ENCODE data around the gene PDZD2. TPM values are rescaled to one million over a fixed set of nuclear protein-coding genes. Genes with fewer than 3 reads are reported as not detected.
A peak's percentile ranks its signal among the peaks of the same experiment; 100 is the strongest.
"Not testable (repeated sequence)": the region's sequence is repeated elsewhere in the genome, so short reads cannot be mapped to it uniquely, and the experiment has no call there.

PDZD2 gene
- total RNA-seq, 2 experiments from 2014 or later = not detected

GRCh38 chr5:32004404-32004803 lies 365.5 kb downstream of the PDZD2 start:
- ATAC-seq (no peak), DNase-seq (no peak)
- ChIA-PET CTCF (interaction anchor here (1.1 kb wide), 1 partner anchor 82 kb away, joined by 3 read pairs; no protein-coding TSS in a partner anchor), POLR2A (no interaction called here)
- Mint-ChIP-seq H3K36me3 (ENCODE audit: low read depth) (no peaks in the 10 kb centered on the region), H3K27ac (no peak overlapping the region), H3K27me3 (ENCODE audit: low read depth) (no peaks in the 10 kb centered on the region), H3K9me3 (ENCODE audit: insufficient read depth) (no peaks in the 10 kb centered on the region), H3K4me1 (ENCODE audit: low read depth) (no peaks in the 10 kb centered on the region), H3K4me3 (no peak overlapping the region)

GRCh38 chr5:32008746-32009145 lies 369.8 kb downstream of the PDZD2 start:
- POLR2A ChIA-PET = no interaction called here
- Mint-ChIP-seq H3K4me3 (no peak overlapping the region), H3K9me3 (ENCODE audit: insufficient read depth) (no peaks in the 10 kb centered on the region), H3K4me1 (ENCODE audit: low read depth) (no peaks in the 10 kb centered on the region), H3K27me3 (ENCODE audit: low read depth) (no peaks in the 10 kb centered on the region), H3K36me3 (ENCODE audit: low read depth) (no peaks in the 10 kb centered on the region), H3K27ac (no peak overlapping the region)
- no peak for DNase-seq
- CTCF ChIA-PET = no interaction called here
- ATAC-seq = no peak

- POLR2A ChIA-PET = no interaction called here
- H3K4me3 Mint-ChIP-seq = no peak overlapping the region
- H3K27ac Mint-ChIP-seq = no peak overlapping the region
- CTCF ChIA-PET = no interaction called here
- peaks cover 8% of the 10 kb centered on the region for H3K4me1 Mint-ChIP-seq (ENCODE audit: low read depth)
- ATAC-seq (no peak), DNase-seq (no peak)
- H3K27me3 Mint-ChIP-seq (ENCODE audit: low read depth) = no peaks in the 10 kb centered on the region
- no peaks in the 10 kb centered on the region for H3K36me3 Mint-ChIP-seq (ENCODE audit: low read depth)
- no peaks in the 10 kb centered on the region for H3K9me3 Mint-ChIP-seq (ENCODE audit: insufficient read depth)
Measured at GRCh38 chr5:32013658-32014057, 374.7 kb downstream of the PDZD2 start.

GRCh38 chr5:32014096-32014745 lies 375.3 kb downstream of the PDZD2 start:
- no peak for ATAC-seq
- no peak for DNase-seq

GRCh38 chr5:32015262-32015661 lies 376.3 kb downstream of the PDZD2 start:
- CTCF ChIA-PET; H3K4me3 Mint-ChIP-seq; POLR2A ChIA-PET; H3K36me3 Mint-ChIP-seq (ENCODE audit: low read depth); ATAC-seq; H3K9me3 Mint-ChIP-seq (ENCODE audit: insufficient read depth); H3K4me1 Mint-ChIP-seq (ENCODE audit: low read depth); H3K27me3 Mint-ChIP-seq (ENCODE audit: low read depth); H3K27ac Mint-ChIP-seq; DNase-seq: not testable (repeated sequence)

More at GRCh38 chr5:32014096-32014745, 375.3 kb downstream of the PDZD2 start:
- Mint-ChIP-seq H3K9me3 (ENCODE audit: insufficient read depth) (no peaks in the 10 kb centered on the region), H3K27me3 (ENCODE audit: low read depth) (no peaks in the 10 kb centered on the region), H3K4me1 (ENCODE audit: low read depth) (peaks cover 8% of the 10 kb centered on the region), H3K4me3 (no peak overlapping the region), H3K27ac (no peak overlapping the region), H3K36me3 (ENCODE audit: low read depth) (no peaks in the 10 kb centered on the region)
- ChIA-PET CTCF (no interaction called here), POLR2A (no interaction called here)

- Mint-ChIP-seq H3K27me3 (ENCODE audit: low read depth) (no peaks in the 10 kb centered on the region), H3K4me3 (no peak overlapping the region), H3K9me3 (ENCODE audit: insufficient read depth) (no peaks in the 10 kb centered on the region), H3K27ac (no peak overlapping the region), H3K4me1 (ENCODE audit: low read depth) (peaks cover 11% of the 10 kb centered on the region), H3K36me3 (ENCODE audit: low read depth) (no peaks in the 10 kb centered on the region)
- ATAC-seq (peak; percentile 43), DNase-seq (no peak)
- CTCF ChIA-PET = no interaction called here
- POLR2A ChIA-PET = no interaction called here
Measured at GRCh38 chr5:32017692-32018367, 378.9 kb downstream of the PDZD2 start.

GRCh38 chr5:32018476-32019436 lies 379.8 kb downstream of the PDZD2 start:
- ATAC-seq = peak; percentile 14
- no peak for DNase-seq
- Mint-ChIP-seq H3K9me3 (ENCODE audit: insufficient read depth) (no peaks in the 10 kb centered on the region), H3K4me3 (no peak overlapping the region), H3K4me1 (ENCODE audit: low read depth) (peaks cover 11% of the 10 kb centered on the region), H3K36me3 (ENCODE audit: low read depth) (no peaks in the 10 kb centered on the region), H3K27ac (no peak overlapping the region), H3K27me3 (ENCODE audit: low read depth) (no peaks in the 10 kb centered on the region)
- CTCF ChIA-PET = no interaction called here
- POLR2A ChIA-PET = no interaction called here

- H3K27ac Mint-ChIP-seq = peak overlapping the region; percentile 62
- no peak for DNase-seq
- no peaks in the 10 kb centered on the region for H3K36me3 Mint-ChIP-seq (ENCODE audit: low read depth)
Measured at GRCh38 chr5:32020271-32020670, 381.3 kb downstream of the PDZD2 start.

GRCh38 chr5:32020946-32021345 lies 382.0 kb downstream of the PDZD2 start:
- ATAC-seq (no peak), DNase-seq (no peak)
- no peaks in the 10 kb centered on the region for H3K9me3 Mint-ChIP-seq (ENCODE audit: insufficient read depth)
- no peaks in the 10 kb centered on the region for H3K27me3 Mint-ChIP-seq (ENCODE audit: low read depth)
- no peaks in the 10 kb centered on the region for H3K36me3 Mint-ChIP-seq (ENCODE audit: low read depth)
- CTCF ChIA-PET = no interaction called here
- H3K27ac Mint-ChIP-seq = peak overlapping the region; percentile 26
- H3K4me3 Mint-ChIP-seq = peak overlapping the region; percentile 19
- peaks cover 11% of the 10 kb centered on the region for H3K4me1 Mint-ChIP-seq (ENCODE audit: low read depth)
- POLR2A ChIA-PET = no interaction called here

More at GRCh38 chr5:32020271-32020670, 381.3 kb downstream of the PDZD2 start:
- no peaks in the 10 kb centered on the region for H3K27me3 Mint-ChIP-seq (ENCODE audit: low read depth)
- peak overlapping the region; percentile 19 for H3K4me3 Mint-ChIP-seq
- H3K9me3 Mint-ChIP-seq (ENCODE audit: insufficient read depth) = no peaks in the 10 kb centered on the region
- CTCF ChIA-PET = no interaction called here
- POLR2A ChIA-PET = no interaction called here
- peaks cover 11% of the 10 kb centered on the region for H3K4me1 Mint-ChIP-seq (ENCODE audit: low read depth)
- peak; percentile 78 for ATAC-seq

- no peaks in the 10 kb centered on the region for H3K9me3 Mint-ChIP-seq (ENCODE audit: insufficient read depth)
- no peaks in the 10 kb centered on the region for H3K36me3 Mint-ChIP-seq (ENCODE audit: low read depth)
- H3K4me1 Mint-ChIP-seq (ENCODE audit: low read depth) = peaks cover 11% of the 10 kb centered on the region
- CTCF ChIA-PET = no interaction called here
- ATAC-seq (no peak), DNase-seq (no peak)
- no peak overlapping the region for H3K27ac Mint-ChIP-seq
- no peaks in the 10 kb centered on the region for H3K27me3 Mint-ChIP-seq (ENCODE audit: low read depth)
- POLR2A ChIA-PET = no interaction called here
- no peak overlapping the region for H3K4me3 Mint-ChIP-seq
Measured at GRCh38 chr5:32021771-32022170, 382.8 kb downstream of the PDZD2 start.

- Mint-ChIP-seq H3K27ac (no peak overlapping the region), H3K9me3 (ENCODE audit: insufficient read depth) (no peaks in the 10 kb centered on the region)
Measured at GRCh38 chr5:32022638-32023037, 383.7 kb downstream of the PDZD2 start.

GRCh38 chr5:32023816-32024215 lies 384.9 kb downstream of the PDZD2 start:
- Mint-ChIP-seq H3K4me1 (ENCODE audit: low read depth) (peaks cover 3% of the 10 kb centered on the region), H3K27me3 (ENCODE audit: low read depth) (peaks cover 2% of the 10 kb centered on the region), H3K36me3 (ENCODE audit: low read depth) (no peaks in the 10 kb centered on the region), H3K9me3 (ENCODE audit: insufficient read depth) (no peaks in the 10 kb centered on the region), H3K27ac (no peak overlapping the region), H3K4me3 (no peak overlapping the region)
- ATAC-seq (no peak), DNase-seq (no peak)
- POLR2A ChIA-PET = no interaction called here
- CTCF ChIA-PET = no interaction called here

More at GRCh38 chr5:32022638-32023037, 383.7 kb downstream of the PDZD2 start:
- DNase-seq = no peak
- CTCF ChIA-PET = no interaction called here
- ATAC-seq = no peak
- H3K36me3 Mint-ChIP-seq (ENCODE audit: low read depth) = no peaks in the 10 kb centered on the region
- POLR2A ChIA-PET = no interaction called here
- H3K27me3 Mint-ChIP-seq (ENCODE audit: low read depth) = peaks cover 2% of the 10 kb centered on the region
- peaks cover 9% of the 10 kb centered on the region for H3K4me1 Mint-ChIP-seq (ENCODE audit: low read depth)
- no peak overlapping the region for H3K4me3 Mint-ChIP-seq

Data from activated CD8-positive, alpha-beta T cell treated with anti-CD3 and anti-CD28 coated beads, Interleukin-2, amount 10 ng/mL, durations not matched to agents 7 days and 5 days (primary cell).